Measurements from ENCODE around the gene GALNT17.

- TF ChIP-seq CTCF (IDR thresholded peaks at IDR 0.05): no peak
- TF ChIP-seq REST (IDR thresholded peaks at IDR 0.05; ENCODE audit: insufficient read depth in 1 of 2, low read depth in 2 of 2, low read length in 1 of 2): no peak
- no peak for TF ChIP-seq POLR2AphosphoS5 (IDR thresholded peaks at IDR 0.05; ENCODE audit: low read depth, low read length)
These were observed 140.9 kb downstream of the GALNT17 start for GRCh38 chr7:71272509-71273490.
